HepG2 (cell line): ENCODE data around the gene ARVCF. TPM values are rescaled to one million over a fixed set of nuclear protein-coding genes. Genes with fewer than 3 reads are reported as not detected.

Experiments
- CBX5 ChIP-seq: sonication (generic); formaldehyde crosslinking; IDR thresholded peaks from 2 replicates; pipeline ENCODE4 v1.4.0; 2020; ENCODE audit warnings: missing genetic modification reagents, borderline replicate concordance
- FOXA1 ChIP-seq, 2 experiments: fragments of 450-650 bp in 1 of 2; sonication (generic) in 1 of 2; formaldehyde crosslinking in 1 of 2; IDR thresholded peaks; 2 replicates each; pipeline versions ENCODE4 v1.4.0 to v1.6.1; 2016 to 2020; ENCODE audit warnings: missing genetic modification reagents in 1 of 2
- IKZF1 ChIP-seq: fragments of 450-650 bp; IDR thresholded peaks from 2 replicates; pipeline ENCODE4 v1.7.1; 2016
- MED13 ChIP-seq: sonication (generic); formaldehyde crosslinking; IDR thresholded peaks from 2 replicates; pipeline ENCODE4 v1.5.0; 2020; ENCODE audit warnings: missing genetic modification reagents
- NR2F1 ChIP-seq, 2 experiments: fragments of 450-650 bp in 1 of 2; formaldehyde crosslinking in 1 of 2; IDR thresholded peaks; 2 replicates each; pipeline versions ENCODE4 v1.5.0 to v1.6.1; 2016 to 2020; ENCODE audit warnings: mild to moderate bottlenecking in 1 of 2, missing compliant biosample characterization in 1 of 2, missing genetic modification reagents in 1 of 2, moderate library complexity in 1 of 2
- PHB2 ChIP-seq: fragments of 450-650 bp; IDR thresholded peaks from 2 replicates; pipeline ENCODE4 v1.6.1; 2018; ENCODE audit not compliant: partially characterized antibody
- PREB ChIP-seq: sonication (generic); formaldehyde crosslinking; IDR thresholded peaks from 2 replicates; pipeline ENCODE4 v1.4.0; 2020; ENCODE audit warnings: missing genetic modification reagents
- RBM39 ChIP-seq: fragments of 200-400 bp; formaldehyde crosslinking; IDR thresholded peaks from one replicate; pipeline ENCODE4 v1.6.1; 2018; ENCODE audit warnings: antibody characterized with exemption, mild to moderate bottlenecking, low read depth, low read length; ENCODE audit not compliant: poor library complexity, severe bottlenecking
- REPIN1 ChIP-seq: sonication (generic); formaldehyde crosslinking; IDR thresholded peaks from 2 replicates; pipeline ENCODE4 v1.8.0; 2022; ENCODE audit warnings: missing genetic modification reagents, low read depth, mild to moderate bottlenecking, borderline replicate concordance
- THYN1 ChIP-seq: sonication (generic); formaldehyde crosslinking; IDR thresholded peaks from 2 replicates; pipeline ENCODE4 v1.8.1; 2023; ENCODE audit warnings: low read depth, mild to moderate bottlenecking, moderate library complexity, missing genetic modification reagents, borderline replicate concordance
- TOPORS ChIP-seq: sonication (generic); formaldehyde crosslinking; IDR thresholded peaks from 2 replicates; pipeline ENCODE4 v1.8.0; 2023; ENCODE audit warnings: mild to moderate bottlenecking, missing genetic modification reagents
- ZBTB42 ChIP-seq: sonication (generic); formaldehyde crosslinking; IDR thresholded peaks from 2 replicates; pipeline ENCODE4 v1.5.0; 2020; ENCODE audit warnings: mild to moderate bottlenecking, missing genetic modification reagents
- ZC3H13 ChIP-seq: sonication (generic); formaldehyde crosslinking; IDR thresholded peaks from 2 replicates; pipeline ENCODE4 v1.8.1; 2023; ENCODE audit warnings: mild to moderate bottlenecking, missing genetic modification reagents, moderate library complexity
- ZNF12 ChIP-seq: sonication (generic); formaldehyde crosslinking; IDR thresholded peaks from 2 replicates; pipeline ENCODE4 v1.5.0; 2020; ENCODE audit warnings: missing genetic modification reagents
- ZNF530 ChIP-seq: sonication (generic); formaldehyde crosslinking; IDR thresholded peaks from 2 replicates; pipeline ENCODE4 v1.5.0; 2020; ENCODE audit warnings: low read depth, mild to moderate bottlenecking, missing genetic modification reagents
- ZNF629 ChIP-seq: sonication (generic); formaldehyde crosslinking; conservative IDR thresholded peaks from 2 replicates; pipeline ENCODE4 v1.5.0; 2020; ENCODE audit warnings: missing genetic modification reagents
- polyA plus RNA-seq, 8 experiments: library from polyadenylated mRNA; depleted of rRNA in 3 of 8; stranded (reverse) in 7 of 8; unstranded in 1 of 8; fragments of >200 nt; fragmentation: Illumina TruSeq in 4 of 8; extraction: Trizol in 4 of 8; gene quantifications; 2 replicates each; pipeline versions ENCODE4 v1.2.1 to v1.2.3, GENCODE V29; 2011 to 2016; ENCODE audit warnings: low read depth in 4 of 8, missing spikeins in 1 of 8, mixed read lengths in 1 of 8; ENCODE audit not compliant: insufficient read depth in 1 of 8
- total RNA-seq, 5 experiments: library from RNA; depleted of rRNA; stranded (reverse); fragments of >200 nt; fragmentation: Illumina TruSeq; extraction: Trizol; gene quantifications; 2 replicates each; pipeline ENCODE4 v1.2.3, GENCODE V29; 2016; ENCODE audit warnings: low read depth in 1 of 5
- TF ChIP-seq, protein P1 (sequence below): sonication (generic); formaldehyde crosslinking; IDR thresholded peaks from 2 replicates; pipeline ENCODE4 v1.4.0; 2020; ENCODE audit warnings: mild to moderate bottlenecking, missing genetic modification reagents
- TF ChIP-seq, protein P2 (sequence below): sonication (generic); formaldehyde crosslinking; conservative IDR thresholded peaks from 2 replicates; pipeline ENCODE4 v1.4.0; 2020; ENCODE audit warnings: missing genetic modification reagents
- TF ChIP-seq, protein P3 (sequence below): IDR thresholded peaks from 2 replicates; pipeline ENCODE4 v1.6.1; 2012; ENCODE audit warnings: low read depth, low read length, improper control_type of control experiment

The ARVCF gene
- total and polyA plus RNA-seq, 2 of the 13 experiments (the other 11 are each of a cell fraction or from before 2014, with no cell fraction given), result 16.4 to 17.7 TPM

DNA sequence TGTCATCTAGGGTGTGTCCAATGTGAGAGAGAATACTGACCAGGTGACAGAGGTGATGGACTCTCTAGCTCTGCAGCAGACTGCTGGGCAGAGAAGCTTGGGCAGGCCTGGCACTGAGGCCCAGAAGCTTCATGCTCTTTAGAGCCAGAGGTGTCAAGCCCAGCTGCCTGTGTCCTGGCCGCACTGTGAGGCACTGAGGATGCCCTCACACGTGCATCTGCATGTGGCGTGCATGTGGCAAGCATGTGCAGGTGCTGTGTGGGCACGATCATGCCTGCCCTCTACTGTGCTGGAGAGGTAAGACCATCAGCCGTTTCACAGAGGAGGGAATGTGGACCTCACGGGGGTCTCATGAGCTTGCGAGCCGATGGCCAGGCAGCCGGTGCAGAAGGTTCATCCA lies 59.2 kb downstream of the ARVCF start (continued):
- TF ChIP-seq, protein P1, sequence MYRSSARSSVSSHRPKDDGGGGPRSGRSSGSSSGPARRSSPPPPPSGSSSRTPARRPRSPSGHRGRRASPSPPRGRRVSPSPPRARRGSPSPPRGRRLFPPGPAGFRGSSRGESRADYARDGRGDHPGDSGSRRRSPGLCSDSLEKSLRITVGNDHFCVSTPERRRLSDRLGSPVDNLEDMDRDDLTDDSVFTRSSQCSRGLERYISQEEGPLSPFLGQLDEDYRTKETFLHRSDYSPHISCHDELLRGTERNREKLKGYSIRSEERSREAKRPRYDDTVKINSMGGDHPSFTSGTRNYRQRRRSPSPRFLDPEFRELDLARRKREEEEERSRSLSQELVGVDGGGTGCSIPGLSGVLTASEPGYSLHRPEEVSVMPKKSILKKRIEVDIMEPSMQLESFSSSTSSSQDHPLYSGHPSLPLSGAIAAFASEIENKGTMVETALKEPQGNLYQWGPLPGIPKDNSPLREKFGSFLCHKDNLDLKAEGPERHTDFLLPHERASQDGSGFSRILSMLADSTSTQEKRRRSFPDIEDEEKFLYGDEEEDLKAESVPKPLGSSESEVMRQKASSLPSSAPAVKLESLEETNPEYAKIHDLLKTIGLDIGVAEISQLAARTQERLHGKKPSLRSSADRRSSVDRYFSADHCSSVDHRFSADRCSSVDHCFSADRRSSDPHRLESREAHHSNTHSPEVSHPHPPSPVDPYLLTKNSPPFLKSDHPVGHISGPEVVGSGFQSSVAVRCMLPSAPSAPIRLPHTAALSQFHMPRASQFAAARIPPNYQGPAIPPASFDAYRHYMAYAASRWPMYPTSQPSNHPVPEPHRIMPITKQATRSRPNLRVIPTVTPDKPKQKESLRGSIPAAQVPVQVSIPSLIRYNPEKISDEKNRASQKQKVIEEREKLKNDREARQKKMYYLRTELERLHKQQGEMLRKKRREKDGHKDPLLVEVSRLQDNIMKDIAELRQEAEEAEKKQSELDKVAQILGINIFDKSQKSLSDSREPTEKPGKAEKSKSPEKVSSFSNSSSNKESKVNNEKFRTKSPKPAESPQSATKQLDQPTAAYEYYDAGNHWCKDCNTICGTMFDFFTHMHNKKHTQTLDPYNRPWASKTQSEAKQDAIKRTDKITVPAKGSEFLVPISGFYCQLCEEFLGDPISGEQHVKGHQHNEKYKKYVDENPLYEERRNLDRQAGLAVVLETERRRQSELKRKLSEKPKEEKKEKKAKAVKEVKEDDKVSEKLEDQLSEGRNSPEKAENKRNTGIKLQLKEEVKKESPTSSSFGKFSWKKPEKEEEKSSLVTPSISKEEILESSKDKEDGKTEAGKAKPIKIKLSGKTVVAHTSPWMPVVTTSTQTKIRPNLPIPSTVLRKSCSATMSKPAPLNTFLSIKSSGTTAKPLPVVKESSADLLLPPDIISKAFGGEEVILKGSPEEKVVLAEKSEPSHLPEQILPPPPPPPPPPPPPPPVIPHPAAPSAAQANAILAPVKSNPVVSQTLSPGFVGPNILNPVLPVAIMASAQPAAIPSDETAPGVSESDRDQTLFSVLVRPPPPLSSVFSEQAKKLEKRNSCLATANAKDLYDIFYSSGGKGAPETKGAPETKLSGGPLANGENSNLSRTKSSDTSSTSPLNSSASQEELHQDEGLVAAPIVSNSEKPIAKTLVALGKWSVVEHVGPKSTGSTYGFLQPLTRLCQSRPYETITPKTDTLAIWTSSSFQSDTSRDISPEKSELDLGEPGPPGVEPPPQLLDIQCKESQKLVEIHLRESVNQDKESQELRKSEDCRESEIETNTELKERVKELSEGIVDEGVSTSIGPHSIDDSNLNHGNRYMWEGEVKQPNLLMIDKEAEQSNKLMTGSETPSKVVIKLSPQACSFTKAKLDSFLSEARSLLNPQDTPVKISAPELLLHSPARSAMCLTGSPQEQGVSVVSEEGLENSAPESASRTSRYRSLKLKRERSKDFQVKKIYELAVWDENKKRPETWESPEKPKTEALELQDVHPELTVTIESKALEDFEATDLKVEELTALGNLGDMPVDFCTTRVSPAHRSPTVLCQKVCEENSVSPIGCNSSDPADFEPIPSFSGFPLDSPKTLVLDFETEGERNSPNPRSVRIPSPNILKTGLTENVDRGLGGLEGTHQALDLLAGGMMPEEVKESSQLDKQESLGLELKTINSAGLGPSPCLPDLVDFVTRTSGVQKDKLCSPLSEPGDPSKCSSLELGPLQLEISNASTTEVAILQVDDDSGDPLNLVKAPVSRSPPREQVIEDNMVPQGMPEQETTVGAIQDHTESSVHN, result no peak
- 0 out of 2 replicates have a peak, but pooled peaks have one; percentile 19 for TF ChIP-seq PREB (CRISPR knock-in tag)
- TF ChIP-seq MED13 (CRISPR knock-in tag), result no peak
- TF ChIP-seq, protein P2, sequence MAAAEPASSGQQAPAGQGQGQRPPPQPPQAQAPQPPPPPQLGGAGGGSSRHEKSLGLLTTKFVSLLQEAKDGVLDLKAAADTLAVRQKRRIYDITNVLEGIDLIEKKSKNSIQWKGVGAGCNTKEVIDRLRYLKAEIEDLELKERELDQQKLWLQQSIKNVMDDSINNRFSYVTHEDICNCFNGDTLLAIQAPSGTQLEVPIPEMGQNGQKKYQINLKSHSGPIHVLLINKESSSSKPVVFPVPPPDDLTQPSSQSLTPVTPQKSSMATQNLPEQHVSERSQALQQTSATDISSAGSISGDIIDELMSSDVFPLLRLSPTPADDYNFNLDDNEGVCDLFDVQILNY, result no peak
- TF ChIP-seq CBX5 (CRISPR knock-in tag), result no peak
- TF ChIP-seq, protein P3, sequence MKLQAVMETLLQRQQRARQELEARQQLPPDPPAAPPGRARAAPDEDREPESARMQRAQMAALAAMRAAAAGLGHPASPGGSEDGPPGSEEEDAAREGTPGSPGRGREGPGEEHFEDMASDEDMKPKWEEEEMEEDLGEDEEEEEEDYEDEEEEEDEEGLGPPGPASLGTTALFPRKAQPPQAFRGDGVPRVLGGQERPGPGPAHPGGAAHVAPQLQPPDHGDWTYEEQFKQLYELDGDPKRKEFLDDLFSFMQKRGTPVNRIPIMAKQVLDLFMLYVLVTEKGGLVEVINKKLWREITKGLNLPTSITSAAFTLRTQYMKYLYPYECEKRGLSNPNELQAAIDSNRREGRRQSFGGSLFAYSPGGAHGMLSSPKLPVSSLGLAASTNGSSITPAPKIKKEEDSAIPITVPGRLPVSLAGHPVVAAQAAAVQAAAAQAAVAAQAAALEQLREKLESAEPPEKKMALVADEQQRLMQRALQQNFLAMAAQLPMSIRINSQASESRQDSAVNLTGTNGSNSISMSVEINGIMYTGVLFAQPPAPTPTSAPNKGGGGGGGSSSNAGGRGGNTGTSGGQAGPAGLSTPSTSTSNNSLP, result no peak
- TF ChIP-seq ZBTB42 (CRISPR knock-in tag), result no peak
- no peak for TF ChIP-seq ZNF12 (CRISPR knock-in tag)
- no peak for TF ChIP-seq ZNF530 (CRISPR knock-in tag)
- no peak for TF ChIP-seq TOPORS
- TF ChIP-seq ZNF629 (CRISPR knock-in tag), result no peak
- no peak for TF ChIP-seq PHB2
- TF ChIP-seq THYN1 (CRISPR knock-in tag), result no peak
- no peak for TF ChIP-seq REPIN1 (CRISPR knock-in tag)
- no peak for TF ChIP-seq IKZF1
- no peak for TF ChIP-seq ZC3H13 (CRISPR knock-in tag)
- no peak for TF ChIP-seq RBM39
- TF ChIP-seq FOXA1 (IDR thresholded peaks at IDR 0.05), result no peak
- TF ChIP-seq FOXA1 (CRISPR knock-in tag; IDR thresholded peaks at IDR 0.05), result peak; percentile 28; the same call in 1 of the 2 replicates
- TF ChIP-seq NR2F1 (CRISPR knock-in tag; IDR thresholded peaks at IDR 0.05), result no peak
